ENCODE measurements around the gene C17orf107.

DNA sequence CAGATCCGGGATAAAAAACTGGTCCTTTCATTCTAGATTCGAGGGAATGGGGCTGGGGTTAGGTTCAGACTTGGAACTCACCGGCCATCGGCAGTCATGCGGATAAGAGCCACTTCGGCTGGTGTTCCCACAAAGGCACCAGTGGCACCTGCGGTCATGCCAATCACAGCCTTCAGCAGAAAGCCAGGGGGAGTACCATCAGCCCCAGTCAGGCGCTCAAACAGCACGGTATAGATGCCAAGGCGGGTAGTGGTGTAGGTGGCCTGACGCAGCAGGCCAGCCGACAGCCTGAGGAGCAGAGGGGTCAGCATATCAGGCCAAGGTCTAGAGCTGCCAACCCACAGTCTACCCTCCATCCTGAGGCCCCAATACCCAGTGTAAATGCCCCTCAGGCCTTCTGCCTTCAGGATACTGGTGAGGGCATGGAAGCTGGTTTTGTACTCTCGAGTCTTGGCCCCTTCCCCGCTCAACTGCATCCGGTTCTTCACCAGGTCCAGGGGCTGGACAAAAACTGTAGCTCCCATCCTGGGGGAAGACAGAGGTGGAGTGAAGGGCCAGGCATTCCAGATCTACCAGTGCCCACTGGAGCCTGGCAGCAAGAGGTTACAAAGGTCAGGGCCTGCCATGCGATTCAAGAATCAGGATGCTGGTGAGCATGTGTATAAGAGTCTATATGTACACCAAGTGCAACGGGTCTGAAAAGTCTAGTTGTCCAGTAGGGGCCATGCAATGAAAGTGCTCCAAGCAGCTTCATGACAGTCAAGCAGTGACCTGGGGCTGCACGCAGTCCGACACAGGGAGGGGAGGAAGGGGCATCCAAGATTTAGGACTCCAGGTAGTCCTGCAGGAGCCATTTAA is 39.6 kb downstream of the C17orf107 start:
- TF ChIP-seq KAT2B (IDR thresholded peaks at IDR 0.05; ENCODE audit: low read depth, low read length): no peak
- TF ChIP-seq CTCF (IDR thresholded peaks at IDR 0.05 in 2 of 3, conservative IDR thresholded peaks at IDR 0.05 in 1 of 3; ENCODE audit: insufficient read depth in 2 of 3, low read depth in 1 of 3, low read length in 3 of 3): no peak
- TF ChIP-seq, protein P1, sequence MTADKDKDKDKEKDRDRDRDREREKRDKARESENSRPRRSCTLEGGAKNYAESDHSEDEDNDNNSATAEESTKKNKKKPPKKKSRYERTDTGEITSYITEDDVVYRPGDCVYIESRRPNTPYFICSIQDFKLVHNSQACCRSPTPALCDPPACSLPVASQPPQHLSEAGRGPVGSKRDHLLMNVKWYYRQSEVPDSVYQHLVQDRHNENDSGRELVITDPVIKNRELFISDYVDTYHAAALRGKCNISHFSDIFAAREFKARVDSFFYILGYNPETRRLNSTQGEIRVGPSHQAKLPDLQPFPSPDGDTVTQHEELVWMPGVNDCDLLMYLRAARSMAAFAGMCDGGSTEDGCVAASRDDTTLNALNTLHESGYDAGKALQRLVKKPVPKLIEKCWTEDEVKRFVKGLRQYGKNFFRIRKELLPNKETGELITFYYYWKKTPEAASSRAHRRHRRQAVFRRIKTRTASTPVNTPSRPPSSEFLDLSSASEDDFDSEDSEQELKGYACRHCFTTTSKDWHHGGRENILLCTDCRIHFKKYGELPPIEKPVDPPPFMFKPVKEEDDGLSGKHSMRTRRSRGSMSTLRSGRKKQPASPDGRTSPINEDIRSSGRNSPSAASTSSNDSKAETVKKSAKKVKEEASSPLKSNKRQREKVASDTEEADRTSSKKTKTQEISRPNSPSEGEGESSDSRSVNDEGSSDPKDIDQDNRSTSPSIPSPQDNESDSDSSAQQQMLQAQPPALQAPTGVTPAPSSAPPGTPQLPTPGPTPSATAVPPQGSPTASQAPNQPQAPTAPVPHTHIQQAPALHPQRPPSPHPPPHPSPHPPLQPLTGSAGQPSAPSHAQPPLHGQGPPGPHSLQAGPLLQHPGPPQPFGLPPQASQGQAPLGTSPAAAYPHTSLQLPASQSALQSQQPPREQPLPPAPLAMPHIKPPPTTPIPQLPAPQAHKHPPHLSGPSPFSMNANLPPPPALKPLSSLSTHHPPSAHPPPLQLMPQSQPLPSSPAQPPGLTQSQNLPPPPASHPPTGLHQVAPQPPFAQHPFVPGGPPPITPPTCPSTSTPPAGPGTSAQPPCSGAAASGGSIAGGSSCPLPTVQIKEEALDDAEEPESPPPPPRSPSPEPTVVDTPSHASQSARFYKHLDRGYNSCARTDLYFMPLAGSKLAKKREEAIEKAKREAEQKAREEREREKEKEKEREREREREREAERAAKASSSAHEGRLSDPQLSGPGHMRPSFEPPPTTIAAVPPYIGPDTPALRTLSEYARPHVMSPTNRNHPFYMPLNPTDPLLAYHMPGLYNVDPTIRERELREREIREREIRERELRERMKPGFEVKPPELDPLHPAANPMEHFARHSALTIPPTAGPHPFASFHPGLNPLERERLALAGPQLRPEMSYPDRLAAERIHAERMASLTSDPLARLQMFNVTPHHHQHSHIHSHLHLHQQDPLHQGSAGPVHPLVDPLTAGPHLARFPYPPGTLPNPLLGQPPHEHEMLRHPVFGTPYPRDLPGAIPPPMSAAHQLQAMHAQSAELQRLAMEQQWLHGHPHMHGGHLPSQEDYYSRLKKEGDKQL (CRISPR knock-in tag; IDR thresholded peaks at IDR 0.05; ENCODE audit: borderline replicate concordance): no peak
- TF ChIP-seq SIN3A (IDR thresholded peaks at IDR 0.05; ENCODE audit: borderline replicate concordance in 2 of 2, control insufficient read depth in 1 of 2, low read depth in 2 of 2, low read length in 2 of 2): no peak
- TF ChIP-seq ZBTB26 (CRISPR knock-in tag; IDR thresholded peaks at IDR 0.05): no peak
